Transverse colon (tissue), 4 donors: ENCODE measurements around the gene CHRM4.

ENCODE experiments used
- EP300 ChIP-seq: sonication (generic); formaldehyde crosslinking; IDR thresholded peaks from one replicate; pipeline ENCODE4 v1.6.1; 2017; ENCODE audit warnings: antibody characterized with exemption, low read depth
- POLR2AphosphoS5 ChIP-seq, 3 donors: sonication (generic); formaldehyde crosslinking; IDR thresholded peaks; one replicate each; pipeline ENCODE4 v1.6.1; 2016; ENCODE audit warnings: antibody characterized with exemption in 3 of 3
- TF ChIP-seq, protein P1 (sequence below), 5 experiments: fragments of 200-600 bp in 3 of 5; fragments of 450-650 bp in 2 of 5; sonication (generic) in 3 of 5; IDR thresholded peaks; 1 replicate in 2 of 5; 2 replicates in 3 of 5; pipeline ENCODE4 v1.5.1; 2016 to 2017; ENCODE audit warnings: antibody characterized with exemption in 5 of 5, inconsistent platforms in 3 of 5, mild to moderate bottlenecking in 2 of 5, moderate library complexity in 1 of 5

DNA sequence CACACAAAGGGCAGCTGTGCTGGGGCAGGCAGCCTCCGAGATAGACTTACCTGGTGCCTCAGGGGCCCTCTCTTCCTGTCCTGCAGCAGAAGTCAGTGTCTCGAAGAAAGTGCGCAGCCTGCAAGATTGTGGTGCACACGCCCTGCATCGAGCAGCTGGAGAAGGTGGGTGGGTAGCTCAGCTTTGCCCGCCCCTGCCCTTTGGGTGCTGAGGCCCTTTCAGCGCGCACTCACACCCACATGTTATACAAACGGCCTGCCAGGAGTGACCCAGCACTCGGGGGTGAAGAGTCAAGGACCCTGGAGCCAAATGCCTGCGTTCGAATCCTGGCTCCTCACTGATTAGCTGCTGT, 23.7 kb downstream of the CHRM4 start:
- TF ChIP-seq EP300 (no peak), POLR2AphosphoS5 (IDR thresholded peaks at IDR 0.05) (no peak)
- TF ChIP-seq, protein P1, sequence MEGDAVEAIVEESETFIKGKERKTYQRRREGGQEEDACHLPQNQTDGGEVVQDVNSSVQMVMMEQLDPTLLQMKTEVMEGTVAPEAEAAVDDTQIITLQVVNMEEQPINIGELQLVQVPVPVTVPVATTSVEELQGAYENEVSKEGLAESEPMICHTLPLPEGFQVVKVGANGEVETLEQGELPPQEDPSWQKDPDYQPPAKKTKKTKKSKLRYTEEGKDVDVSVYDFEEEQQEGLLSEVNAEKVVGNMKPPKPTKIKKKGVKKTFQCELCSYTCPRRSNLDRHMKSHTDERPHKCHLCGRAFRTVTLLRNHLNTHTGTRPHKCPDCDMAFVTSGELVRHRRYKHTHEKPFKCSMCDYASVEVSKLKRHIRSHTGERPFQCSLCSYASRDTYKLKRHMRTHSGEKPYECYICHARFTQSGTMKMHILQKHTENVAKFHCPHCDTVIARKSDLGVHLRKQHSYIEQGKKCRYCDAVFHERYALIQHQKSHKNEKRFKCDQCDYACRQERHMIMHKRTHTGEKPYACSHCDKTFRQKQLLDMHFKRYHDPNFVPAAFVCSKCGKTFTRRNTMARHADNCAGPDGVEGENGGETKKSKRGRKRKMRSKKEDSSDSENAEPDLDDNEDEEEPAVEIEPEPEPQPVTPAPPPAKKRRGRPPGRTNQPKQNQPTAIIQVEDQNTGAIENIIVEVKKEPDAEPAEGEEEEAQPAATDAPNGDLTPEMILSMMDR (IDR thresholded peaks at IDR 0.05) = peak in 2 of 5 experiments; percentile 6 to 22
